ENCODE results near the gene PACRG.

PACRG gene

GRCh38 chr6:163300838-163301237, 573.1 kb downstream of the PACRG start:
- no peak overlapping the region for H3K9ac ChIP-seq (ENCODE audit: insufficient read length, low read depth)
- no peaks in the 10 kb centered on the region for H3K4me1 ChIP-seq (ENCODE audit: insufficient read depth, insufficient read length)
- H3K9me3 ChIP-seq (ENCODE audit: insufficient read depth, low read length), result no peaks in the 10 kb centered on the region
- H3K36me3 ChIP-seq (ENCODE audit: insufficient read depth, insufficient read length, low read length), result no peaks in the 10 kb centered on the region
- TF ChIP-seq YY1 (IDR thresholded peaks at IDR 0.05; ENCODE audit: insufficient read depth, insufficient read length) (no peak), SUZ12 (IDR thresholded peaks at IDR 0.05; ENCODE audit: extremely low read depth, insufficient read depth, insufficient read length) (no peak), ZNF274 (IDR thresholded peaks at IDR 0.05; ENCODE audit: low read depth, low read length) (no peak)
- no peaks in the 10 kb centered on the region for H3K27me3 ChIP-seq (ENCODE audit: insufficient read depth, insufficient read length)
- no peak overlapping the region for H3K4me3 ChIP-seq (ENCODE audit: insufficient read length, low read depth)
- no peak for DNase-seq (ENCODE audit: low read depth, low spot score)

- no peak for TF ChIP-seq ZNF274 (IDR thresholded peaks at IDR 0.05; ENCODE audit: low read depth, low read length)
- TF ChIP-seq SUZ12 (IDR thresholded peaks at IDR 0.05; ENCODE audit: extremely low read depth, insufficient read depth, insufficient read length), result no peak
- TF ChIP-seq YY1 (IDR thresholded peaks at IDR 0.05; ENCODE audit: insufficient read depth, insufficient read length), result no peak
- no peaks in the 10 kb centered on the region for H3K9me3 ChIP-seq (ENCODE audit: insufficient read depth, low read length)
- no peaks in the 10 kb centered on the region for H3K36me3 ChIP-seq (ENCODE audit: insufficient read depth, insufficient read length, low read length)
- H3K27me3 ChIP-seq (ENCODE audit: insufficient read depth, insufficient read length), result no peaks in the 10 kb centered on the region
- no peak overlapping the region for H3K9ac ChIP-seq (ENCODE audit: insufficient read length, low read depth)
- H3K4me1 ChIP-seq (ENCODE audit: insufficient read depth, insufficient read length), result no peaks in the 10 kb centered on the region
- H3K4me3 ChIP-seq (ENCODE audit: insufficient read length, low read depth), result no peak overlapping the region
- no peak for DNase-seq (ENCODE audit: low read depth, low spot score)
Observed at GRCh38 chr6:163301726-163302635, 574.2 kb downstream of the PACRG start.

- no peaks in the 10 kb centered on the region for H3K36me3 ChIP-seq (ENCODE audit: insufficient read depth, insufficient read length, low read length)
- TF ChIP-seq YY1 (IDR thresholded peaks at IDR 0.05; ENCODE audit: insufficient read depth, insufficient read length) (no peak), SUZ12 (IDR thresholded peaks at IDR 0.05; ENCODE audit: extremely low read depth, insufficient read depth, insufficient read length) (no peak), ZNF274 (IDR thresholded peaks at IDR 0.05; ENCODE audit: low read depth, low read length) (no peak)
- no peak overlapping the region for H3K4me3 ChIP-seq (ENCODE audit: insufficient read length, low read depth)
- H3K27me3 ChIP-seq (ENCODE audit: insufficient read depth, insufficient read length), result no peaks in the 10 kb centered on the region
- no peak for DNase-seq (ENCODE audit: low read depth, low spot score)
- H3K9me3 ChIP-seq (ENCODE audit: insufficient read depth, low read length), result no peaks in the 10 kb centered on the region
- H3K4me1 ChIP-seq (ENCODE audit: insufficient read depth, insufficient read length), result no peaks in the 10 kb centered on the region
- H3K9ac ChIP-seq (ENCODE audit: insufficient read length, low read depth), result no peak overlapping the region
Observed at GRCh38 chr6:163302747-163303146, 575.0 kb downstream of the PACRG start.

- no peak for DNase-seq (ENCODE audit: low read depth, low spot score)
- H3K36me3 ChIP-seq (ENCODE audit: insufficient read depth, insufficient read length, low read length), result no peaks in the 10 kb centered on the region
- H3K4me3 ChIP-seq (ENCODE audit: insufficient read length, low read depth), result no peak overlapping the region
- TF ChIP-seq ZNF274 (IDR thresholded peaks at IDR 0.05; ENCODE audit: low read depth, low read length), result no peak
- no peak for TF ChIP-seq SUZ12 (IDR thresholded peaks at IDR 0.05; ENCODE audit: extremely low read depth, insufficient read depth, insufficient read length)
- TF ChIP-seq YY1 (IDR thresholded peaks at IDR 0.05; ENCODE audit: insufficient read depth, insufficient read length), result no peak
- no peaks in the 10 kb centered on the region for H3K9me3 ChIP-seq (ENCODE audit: insufficient read depth, low read length)
- H3K4me1 ChIP-seq (ENCODE audit: insufficient read depth, insufficient read length), result no peaks in the 10 kb centered on the region
- H3K9ac ChIP-seq (ENCODE audit: insufficient read length, low read depth), result no peak overlapping the region
- H3K27me3 ChIP-seq (ENCODE audit: insufficient read depth, insufficient read length), result no peaks in the 10 kb centered on the region
Observed at GRCh38 chr6:163306000-163306399, 578.2 kb downstream of the PACRG start.

GRCh38 chr6:163308629-163309440, 581.1 kb downstream of the PACRG start:
- Histone ChIP-seq H3K4me1 (ENCODE audit: insufficient read depth, insufficient read length) (no peaks in the 10 kb centered on the region), H3K9ac (ENCODE audit: insufficient read length, low read depth) (no peak overlapping the region), H3K4me3 (ENCODE audit: insufficient read length, low read depth) (no peak overlapping the region), H3K9me3 (ENCODE audit: insufficient read depth, low read length) (no peaks in the 10 kb centered on the region), H3K36me3 (ENCODE audit: insufficient read depth, insufficient read length, low read length) (no peaks in the 10 kb centered on the region), H3K27me3 (ENCODE audit: insufficient read depth, insufficient read length) (no peaks in the 10 kb centered on the region)
- TF ChIP-seq SUZ12 (IDR thresholded peaks at IDR 0.05; ENCODE audit: extremely low read depth, insufficient read depth, insufficient read length), result no peak
- TF ChIP-seq YY1 (IDR thresholded peaks at IDR 0.05; ENCODE audit: insufficient read depth, insufficient read length), result no peak
- TF ChIP-seq ZNF274 (IDR thresholded peaks at IDR 0.05; ENCODE audit: low read depth, low read length), result no peak
- no peak for DNase-seq (ENCODE audit: low read depth, low spot score)

- TF ChIP-seq YY1 (IDR thresholded peaks at IDR 0.05; ENCODE audit: insufficient read depth, insufficient read length) (no peak), SUZ12 (IDR thresholded peaks at IDR 0.05; ENCODE audit: extremely low read depth, insufficient read depth, insufficient read length) (no peak)
- Histone ChIP-seq H3K9me3 (ENCODE audit: insufficient read depth, low read length) (no peaks in the 10 kb centered on the region), H3K9ac (ENCODE audit: insufficient read length, low read depth) (no peak overlapping the region), H3K4me3 (ENCODE audit: insufficient read length, low read depth) (no peak overlapping the region), H3K27me3 (ENCODE audit: insufficient read depth, insufficient read length) (no peaks in the 10 kb centered on the region), H3K4me1 (ENCODE audit: insufficient read depth, insufficient read length) (no peaks in the 10 kb centered on the region), H3K36me3 (ENCODE audit: insufficient read depth, insufficient read length, low read length) (no peaks in the 10 kb centered on the region)
- no peak for DNase-seq (ENCODE audit: low read depth, low spot score)
Observed at GRCh38 chr6:163309491-163310026, 581.8 kb downstream of the PACRG start.

Data from NT2/D1 (cell line).